ENCODE measurements around the gene ZBTB17.
A peak's percentile ranks its signal among the peaks of the same experiment; 100 is the strongest.
"Not testable (repeated sequence)": the region's sequence is repeated elsewhere in the genome, so short reads cannot be mapped to it uniquely, and the experiment has no call there.

The ZBTB17 gene

GRCh38 chr1:15983275-15983674 is 7.4 kb upstream of the ZBTB17 start:
- H3K4me3 ChIP-seq (replicated peaks; ENCODE audit: low read depth, low read length), result no peak overlapping the region
- TF ChIP-seq CTCF (IDR thresholded peaks at IDR 0.05; ENCODE audit: low read length, missing control alignments), result no peak
- DNase-seq (ENCODE audit: low read depth), result no peak

- DNase-seq (ENCODE audit: low read depth), result no peak
- H3K4me3 ChIP-seq (replicated peaks; ENCODE audit: low read depth, low read length), result no peak overlapping the region
- TF ChIP-seq CTCF (IDR thresholded peaks at IDR 0.05; ENCODE audit: low read length, missing control alignments), result no peak
Observed at GRCh38 chr1:15981679-15982078, 5.8 kb upstream of the ZBTB17 start.

GRCh38 chr1:15977947-15978346 is 2.0 kb upstream of the ZBTB17 start:
- not testable (repeated sequence) for DNase-seq (ENCODE audit: low read depth)

GRCh38 chr1:15975358-15975804 is 520 bp downstream of the ZBTB17 start:
- peak; percentile 48 for DNase-seq (ENCODE audit: low read depth)
- peak overlapping the region; percentile 85 for H3K4me3 ChIP-seq (replicated peaks; ENCODE audit: low read depth, low read length)
- no peak for TF ChIP-seq CTCF (IDR thresholded peaks at IDR 0.05; ENCODE audit: low read length, missing control alignments)

More at GRCh38 chr1:15977947-15978346, 2.0 kb upstream of the ZBTB17 start:
- not testable (repeated sequence) for H3K4me3 ChIP-seq (replicated peaks; ENCODE audit: low read depth, low read length)

- peak overlapping the region; percentile 85 for H3K4me3 ChIP-seq (replicated peaks; ENCODE audit: low read depth, low read length)
- DNase-seq (ENCODE audit: low read depth), result no peak
- no peak for TF ChIP-seq CTCF (IDR thresholded peaks at IDR 0.05; ENCODE audit: low read length, missing control alignments)
Observed at GRCh38 chr1:15974855-15975254, 1.0 kb downstream of the ZBTB17 start.

GRCh38 chr1:15973772-15974171 is 2.1 kb downstream of the ZBTB17 start:
- TF ChIP-seq CTCF (IDR thresholded peaks at IDR 0.05; ENCODE audit: low read length, missing control alignments), result no peak
- DNase-seq (ENCODE audit: low read depth), result no peak

GRCh38 chr1:15972409-15972808 is 3.5 kb downstream of the ZBTB17 start:
- TF ChIP-seq CTCF (IDR thresholded peaks at IDR 0.05; ENCODE audit: low read length, missing control alignments), result no peak
- no peak for DNase-seq (ENCODE audit: low read depth)
- no peak overlapping the region for H3K4me3 ChIP-seq (replicated peaks; ENCODE audit: low read depth, low read length)

More at GRCh38 chr1:15973772-15974171, 2.1 kb downstream of the ZBTB17 start:
- no peak overlapping the region for H3K4me3 ChIP-seq (replicated peaks; ENCODE audit: low read depth, low read length)

Measured in fibroblast of pulmonary artery (primary cell).